D721Med (cell line): ENCODE results near the gene PAPPA.

Experiments used
- DNase-seq: peaks from one replicate; pipeline ENCODE4 v3.0.0; 2011; ENCODE audit warnings: low spot score; ENCODE audit not compliant: insufficient read length
- FAIRE-seq: peaks from 2 replicates; lab custom pipeline; 2011; peaks lifted over from hg19 to GRCh38; lab: Jason Lieb, UNC
- TF ChIP-seq, protein P1 (sequence below): IDR thresholded peaks from 2 replicates; pipeline ENCODE4 v1.5.1; 2012; ENCODE audit warnings: mild to moderate bottlenecking, control low read depth; ENCODE audit not compliant: insufficient read depth; ENCODE audit errors: missing control alignments

PAPPA gene

DNA sequence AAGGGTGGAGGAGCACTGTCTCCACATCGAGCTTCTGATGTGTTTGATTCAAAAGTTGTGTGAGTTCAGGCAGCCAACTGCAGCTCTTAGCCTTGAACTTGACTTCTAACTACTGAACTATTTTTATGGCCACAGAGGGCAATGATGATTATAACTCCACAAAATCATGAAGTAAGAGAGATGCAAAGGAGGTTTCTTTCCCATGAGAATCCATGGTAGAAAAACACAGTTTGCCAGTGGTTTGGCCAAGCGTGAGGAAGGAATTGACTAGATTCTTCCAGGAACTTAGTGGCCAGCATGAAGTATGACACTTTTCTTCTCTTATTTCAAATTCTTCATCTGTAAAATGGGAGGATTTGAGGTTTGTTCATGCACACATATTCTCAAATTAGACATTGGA is 43.2 kb downstream of the PAPPA start:
- no peak for FAIRE-seq
- DNase-seq: no peak
- TF ChIP-seq, protein P1, sequence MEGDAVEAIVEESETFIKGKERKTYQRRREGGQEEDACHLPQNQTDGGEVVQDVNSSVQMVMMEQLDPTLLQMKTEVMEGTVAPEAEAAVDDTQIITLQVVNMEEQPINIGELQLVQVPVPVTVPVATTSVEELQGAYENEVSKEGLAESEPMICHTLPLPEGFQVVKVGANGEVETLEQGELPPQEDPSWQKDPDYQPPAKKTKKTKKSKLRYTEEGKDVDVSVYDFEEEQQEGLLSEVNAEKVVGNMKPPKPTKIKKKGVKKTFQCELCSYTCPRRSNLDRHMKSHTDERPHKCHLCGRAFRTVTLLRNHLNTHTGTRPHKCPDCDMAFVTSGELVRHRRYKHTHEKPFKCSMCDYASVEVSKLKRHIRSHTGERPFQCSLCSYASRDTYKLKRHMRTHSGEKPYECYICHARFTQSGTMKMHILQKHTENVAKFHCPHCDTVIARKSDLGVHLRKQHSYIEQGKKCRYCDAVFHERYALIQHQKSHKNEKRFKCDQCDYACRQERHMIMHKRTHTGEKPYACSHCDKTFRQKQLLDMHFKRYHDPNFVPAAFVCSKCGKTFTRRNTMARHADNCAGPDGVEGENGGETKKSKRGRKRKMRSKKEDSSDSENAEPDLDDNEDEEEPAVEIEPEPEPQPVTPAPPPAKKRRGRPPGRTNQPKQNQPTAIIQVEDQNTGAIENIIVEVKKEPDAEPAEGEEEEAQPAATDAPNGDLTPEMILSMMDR: no peak

DNA sequence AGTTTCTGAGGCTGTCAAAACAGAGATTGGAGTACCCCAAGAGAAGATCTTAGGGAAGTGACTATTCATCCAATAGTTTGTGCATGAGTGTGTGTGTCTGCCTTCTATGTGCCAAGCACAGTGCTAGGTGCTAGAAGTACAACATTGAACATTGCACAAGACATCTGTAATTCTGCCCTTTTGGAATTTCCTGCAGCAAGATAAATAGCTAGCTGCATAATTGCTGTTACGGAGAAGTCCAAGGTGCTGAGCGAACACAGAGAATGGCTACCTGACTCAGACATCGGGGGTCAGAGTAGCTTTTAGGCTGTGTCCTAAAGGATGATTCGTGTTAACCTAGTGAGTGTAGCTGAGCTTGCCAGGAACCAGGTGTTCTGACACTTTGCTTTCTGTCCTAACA is 44.8 kb downstream of the PAPPA start:
- TF ChIP-seq, protein P1: no peak
- FAIRE-seq (no peak), DNase-seq (no peak)

DNA sequence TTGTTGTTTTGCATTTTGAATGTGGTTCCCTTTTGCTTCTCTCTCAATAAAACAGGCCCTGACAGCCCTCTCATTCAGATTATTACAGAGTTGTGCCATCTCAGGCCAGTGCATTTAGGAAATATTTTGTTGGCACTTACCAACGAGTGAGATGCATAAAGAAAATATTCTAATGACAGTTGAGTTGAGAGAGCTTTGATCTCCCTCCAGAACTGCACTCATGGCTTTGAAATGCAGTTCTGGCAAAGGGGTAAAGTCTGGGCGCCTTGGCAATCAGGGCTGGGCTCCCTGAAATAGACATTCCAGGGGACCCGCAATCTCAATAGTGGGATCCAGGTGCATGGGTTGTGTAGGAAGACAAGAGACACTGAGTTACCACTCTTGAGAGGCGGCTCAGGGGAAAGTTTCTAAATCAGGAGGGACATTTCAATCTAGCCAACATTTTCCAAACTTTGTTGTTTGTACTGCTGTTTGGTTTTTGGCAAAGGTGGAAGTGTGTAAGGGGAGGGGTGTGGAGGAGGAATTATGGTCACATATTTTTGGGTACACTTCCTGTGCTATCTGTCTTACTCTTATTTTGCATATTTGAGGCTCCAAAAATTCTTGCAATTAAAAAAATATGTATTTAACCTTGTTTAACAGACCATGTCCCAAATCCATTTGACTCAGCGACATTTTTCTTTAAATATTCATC is 48.8 kb downstream of the PAPPA start:
- FAIRE-seq (no peak), DNase-seq (no peak)
- TF ChIP-seq, protein P1: no peak

GRCh38 chr9:116204252-116204882 is 50.8 kb downstream of the PAPPA start:
- DNase-seq (no peak), FAIRE-seq (no peak)

DNA sequence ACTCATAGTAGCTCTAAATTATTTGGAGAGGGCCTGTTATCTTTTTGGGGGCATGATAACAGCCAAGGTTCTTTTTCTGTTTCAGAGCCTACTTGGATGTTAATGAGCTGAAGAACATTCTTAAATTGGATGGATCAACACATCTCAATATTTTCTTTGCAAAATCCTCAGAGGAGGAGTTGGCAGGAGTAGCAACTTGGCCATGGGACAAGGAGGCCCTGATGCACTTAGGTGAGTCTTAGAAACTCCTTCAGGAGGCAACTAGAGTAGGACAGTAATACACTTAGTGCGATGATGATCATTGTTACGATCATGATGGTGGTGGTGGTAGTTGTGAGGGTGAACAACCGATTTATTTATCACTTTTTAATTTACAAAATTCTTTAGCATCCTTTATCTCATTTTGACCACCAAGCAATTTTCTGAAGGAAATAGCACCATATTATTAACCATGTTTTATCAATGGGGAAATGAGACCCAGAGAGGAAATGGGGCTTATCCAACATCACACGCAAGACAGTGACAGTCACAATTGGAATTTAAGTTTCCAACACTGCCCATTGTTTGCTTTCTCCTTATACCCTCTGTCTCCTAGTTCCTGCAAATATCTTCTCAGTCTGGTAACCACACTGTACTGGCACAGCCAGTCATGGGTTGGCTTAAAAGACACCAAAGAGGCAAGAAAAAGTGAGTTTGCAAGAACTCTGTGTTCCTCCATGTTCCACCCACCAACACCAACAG is 54.0 kb downstream of the PAPPA start:
- FAIRE-seq (no peak), DNase-seq (no peak)
- TF ChIP-seq, protein P1: no peak

More at GRCh38 chr9:116204252-116204882, 50.8 kb downstream of the PAPPA start:
- TF ChIP-seq, protein P1: no peak

GRCh38 chr9:116208417-116209232 is 55.0 kb downstream of the PAPPA start:
- no peak for DNase-seq
- TF ChIP-seq, protein P1: no peak
- FAIRE-seq: no peak
